Subcutaneous adipose tissue (tissue), 4 donors: Measurements from ENCODE around the gene HTR2C. TPM values are rescaled to one million over a fixed set of nuclear protein-coding genes. Genes with fewer than 3 reads are reported as not detected.

Source experiments
- CTCF ChIP-seq: fragments of 450-650 bp; IDR thresholded peaks from one replicate; pipeline ENCODE4 v1.5.1; 2016; ENCODE audit warnings: low read depth, mild to moderate bottlenecking, control low read depth, antibody characterized with exemption, moderate library complexity
- total RNA-seq, 4 donors: library from RNA; depleted of rRNA; stranded (reverse); fragments of >200 nt; gene quantifications; one replicate each; pipeline ENCODE4 v1.1.0, GENCODE V29; 2016

Gene HTR2C
- total RNA-seq, 4 donors from 2014 or later: not detected

GRCh38 chrX:114584983-114585842 lies 1.3 kb downstream of the HTR2C start:
- no peak for TF ChIP-seq CTCF

- TF ChIP-seq CTCF: no peak
Observed at GRCh38 chrX:114591121-114591520, 7.2 kb downstream of the HTR2C start.

- TF ChIP-seq CTCF: no peak
Observed at GRCh38 chrX:114599305-114599704, 15.4 kb downstream of the HTR2C start.

GRCh38 chrX:114599911-114600310 lies 16.0 kb downstream of the HTR2C start:
- TF ChIP-seq CTCF: no peak

GRCh38 chrX:114611018-114611619 lies 27.2 kb downstream of the HTR2C start:
- no peak for TF ChIP-seq CTCF

- no peak for TF ChIP-seq CTCF
Observed at GRCh38 chrX:114615765-114616164, 31.9 kb downstream of the HTR2C start.

GRCh38 chrX:114619874-114620273 lies 36.0 kb downstream of the HTR2C start:
- TF ChIP-seq CTCF: no peak
